SK-N-MC (cell line): Measurements from ENCODE around the gene HOXA1.
A peak's percentile ranks its signal among the peaks of the same experiment; 100 is the strongest.

ENCODE experiments used
- DNase-seq: peaks from one replicate; pipeline ENCODE4 v3.0.0-alpha.2; 2011; ENCODE audit warnings: low read depth, low spot score
- H3K27ac ChIP-seq: fragments of 200-600 bp; sonication (generic); 2 replicates; pipeline ENCODE4 v1.5.1; 2016; ENCODE audit warnings: mixed run types
- H3K36me3 ChIP-seq: fragments of 200-600 bp; sonication (generic); 2 replicates; pipeline ENCODE4 v1.6.1; 2017; ENCODE audit warnings: antibody characterized with exemption, low read length, mixed read lengths; ENCODE audit not compliant: insufficient read depth
- H3K4me3 ChIP-seq: fragments of 200-600 bp; sonication (generic); 2 replicates; pipeline ENCODE4 v1.5.1; 2016
- H3K9ac ChIP-seq: fragments of 200-600 bp; sonication (generic); 2 replicates; pipeline ENCODE4 v1.8.0; 2017; ENCODE audit warnings: mixed run types, mixed read lengths; ENCODE audit not compliant: insufficient read length
- H3K9me3 ChIP-seq: fragments of 200-600 bp; sonication (generic); 2 replicates; pipeline ENCODE4 v1.6.1; 2017; ENCODE audit warnings: low read depth, mild to moderate bottlenecking, antibody characterized with exemption, low read length, moderate library complexity, mixed read lengths
- EZH2 ChIP-seq: fragments of 200-600 bp; sonication (generic); IDR thresholded peaks from one replicate; pipeline ENCODE4 v1.6.1; 2017; ENCODE audit warnings: antibody characterized with exemption
- FOXP2 ChIP-seq: optimal IDR thresholded peaks from 2 replicates; pipeline ENCODE3; 2011; ENCODE audit warnings: mild to moderate bottlenecking, moderate library complexity; ENCODE audit not compliant: insufficient read depth; ENCODE audit errors: extremely low read length, control extremely low read depth
- POLR2AphosphoS5 ChIP-seq: IDR thresholded peaks from 2 replicates; pipeline ENCODE4 v1.6.1; 2012; ENCODE audit warnings: mild to moderate bottlenecking, low read depth, low read length, borderline replicate concordance

Gene HOXA1

DNA sequence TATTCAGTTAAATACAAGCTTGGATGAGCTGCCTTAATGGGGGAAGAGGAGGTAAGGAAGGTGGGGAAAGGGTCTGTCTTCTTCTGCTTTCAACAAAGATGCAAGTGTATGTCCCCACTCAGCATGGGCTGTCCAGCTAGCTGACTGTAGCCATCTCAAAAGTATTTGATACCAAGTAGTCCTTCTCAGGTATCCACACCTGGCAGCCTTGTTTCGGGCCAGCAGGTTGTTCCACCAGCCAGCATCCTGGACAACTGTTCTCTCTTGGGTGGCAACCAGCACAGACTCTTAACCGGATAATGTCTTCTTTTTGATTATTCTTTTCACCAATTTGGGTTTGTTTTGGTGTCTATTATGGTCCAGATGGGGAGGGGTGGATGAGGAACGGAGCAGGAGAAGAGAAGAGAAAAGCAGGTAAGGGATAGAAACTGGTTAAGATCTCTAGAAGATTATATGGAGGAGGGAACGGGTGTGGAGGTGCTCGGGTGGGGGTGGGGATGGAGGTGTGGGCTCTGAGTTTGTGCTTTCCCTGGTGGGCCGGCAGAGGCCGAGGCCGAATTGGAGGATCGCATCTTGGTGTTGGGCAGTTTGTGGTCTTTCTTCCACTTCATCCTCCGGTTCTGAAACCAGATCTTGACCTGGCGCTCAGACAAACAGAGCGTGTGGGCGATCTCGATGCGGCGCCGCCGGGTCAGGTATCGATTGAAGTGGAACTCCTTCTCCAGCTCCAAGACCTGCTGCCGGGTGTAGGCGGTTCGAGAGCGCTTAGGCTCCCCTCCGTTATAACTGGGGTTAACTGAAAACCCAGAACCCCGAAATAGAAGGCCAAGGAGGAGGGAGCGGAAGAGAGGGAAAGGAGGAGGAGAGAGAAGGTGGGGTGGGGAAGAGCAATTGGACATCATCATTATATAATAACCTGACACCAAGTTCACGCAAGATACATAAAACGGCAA lies 33.3 kb upstream of the HOXA1 start:
- Histone ChIP-seq H3K9ac (no peak overlapping the region), H3K9me3 (no peaks in the 10 kb centered on the region), H3K4me3 (no peak overlapping the region), H3K36me3 (no peaks in the 10 kb centered on the region), H3K27ac (no peak overlapping the region)
- TF ChIP-seq EZH2 (peak; percentile 8), FOXP2 (no peak)
- DNase-seq, result no peak

- H3K36me3 ChIP-seq, result no peaks in the 10 kb centered on the region
- H3K9ac ChIP-seq, result no peak overlapping the region
- H3K4me3 ChIP-seq, result no peak overlapping the region
- DNase-seq, result no peak
- no peak for TF ChIP-seq EZH2
- TF ChIP-seq POLR2AphosphoS5, result no peak
- no peak for TF ChIP-seq FOXP2
- no peaks in the 10 kb centered on the region for H3K9me3 ChIP-seq
- no peak overlapping the region for H3K27ac ChIP-seq
These were observed 32.2 kb upstream of the HOXA1 start for GRCh38 chr7:27128034-27128433.

DNA sequence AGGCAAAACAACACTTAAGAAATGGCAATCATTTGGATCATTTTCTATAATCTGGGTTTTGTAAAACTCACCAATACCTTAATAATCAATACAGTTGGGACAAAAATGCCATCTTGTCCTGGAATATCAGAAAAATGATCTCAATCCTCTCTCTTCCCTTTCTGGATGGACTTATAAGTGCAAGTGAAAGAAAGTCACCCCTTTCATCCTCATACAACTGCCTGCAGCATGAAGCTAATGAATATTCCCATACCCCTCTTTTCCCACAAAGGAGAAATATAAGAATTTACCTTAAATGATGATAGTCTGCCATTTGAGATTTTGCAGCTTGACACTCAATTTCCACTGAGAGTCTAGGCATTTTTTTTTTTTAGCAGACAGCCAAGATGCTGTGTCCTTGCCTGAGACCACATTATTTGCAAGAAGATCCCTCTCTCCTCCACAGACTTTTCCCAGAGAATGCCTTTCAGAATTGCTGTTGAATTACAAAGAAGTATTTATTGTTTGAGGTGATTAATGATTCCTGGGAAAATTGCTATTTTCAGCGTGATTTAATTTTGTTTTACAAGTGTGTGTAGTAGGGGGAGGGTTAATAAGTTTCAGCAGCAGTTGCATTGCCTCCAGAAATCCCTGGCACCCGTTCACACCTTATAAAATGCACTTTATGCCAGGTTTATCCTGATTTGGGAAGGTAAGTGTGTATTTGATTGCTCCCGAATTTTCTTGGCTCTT lies 31.0 kb upstream of the HOXA1 start:
- TF ChIP-seq FOXP2 (no peak), POLR2AphosphoS5 (no peak), EZH2 (no peak)
- Histone ChIP-seq H3K27ac (no peak overlapping the region), H3K9ac (no peak overlapping the region), H3K36me3 (no peaks in the 10 kb centered on the region), H3K4me3 (no peak overlapping the region), H3K9me3 (no peaks in the 10 kb centered on the region)
- no peak for DNase-seq

DNA sequence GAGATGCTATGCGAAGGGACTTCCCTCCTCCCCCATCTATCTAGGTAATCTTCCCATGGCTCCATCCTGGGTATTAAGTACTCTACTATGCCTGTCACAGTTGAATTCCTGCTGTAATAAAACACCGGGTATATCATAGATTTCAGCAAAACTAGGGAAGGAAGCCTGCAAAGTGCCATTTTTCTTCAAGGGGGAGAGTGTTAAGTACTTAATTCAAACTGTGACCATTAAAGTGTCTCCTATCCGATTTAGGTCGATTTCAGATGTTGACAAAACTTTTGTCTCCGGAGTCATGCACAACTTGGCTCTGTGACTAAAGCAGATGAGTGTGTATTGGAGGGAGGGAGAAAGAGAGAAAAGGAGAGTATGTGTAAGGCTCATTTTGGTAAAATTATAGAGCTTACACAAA lies 30.2 kb upstream of the HOXA1 start:
- Histone ChIP-seq H3K27ac (no peak overlapping the region), H3K36me3 (no peaks in the 10 kb centered on the region), H3K4me3 (no peak overlapping the region), H3K9me3 (no peaks in the 10 kb centered on the region), H3K9ac (no peak overlapping the region)
- no peak for DNase-seq
- no peak for TF ChIP-seq POLR2AphosphoS5
- TF ChIP-seq FOXP2, result no peak
- TF ChIP-seq EZH2, result no peak

- H3K9ac ChIP-seq, result no peak overlapping the region
- no peak overlapping the region for H3K4me3 ChIP-seq
- no peak for DNase-seq
- no peaks in the 10 kb centered on the region for H3K9me3 ChIP-seq
- H3K36me3 ChIP-seq, result no peaks in the 10 kb centered on the region
- no peak for TF ChIP-seq POLR2AphosphoS5
- TF ChIP-seq EZH2, result no peak
- no peak for TF ChIP-seq FOXP2
- H3K27ac ChIP-seq, result no peak overlapping the region
These were observed 29.3 kb upstream of the HOXA1 start for GRCh38 chr7:27124902-27125689.

DNA sequence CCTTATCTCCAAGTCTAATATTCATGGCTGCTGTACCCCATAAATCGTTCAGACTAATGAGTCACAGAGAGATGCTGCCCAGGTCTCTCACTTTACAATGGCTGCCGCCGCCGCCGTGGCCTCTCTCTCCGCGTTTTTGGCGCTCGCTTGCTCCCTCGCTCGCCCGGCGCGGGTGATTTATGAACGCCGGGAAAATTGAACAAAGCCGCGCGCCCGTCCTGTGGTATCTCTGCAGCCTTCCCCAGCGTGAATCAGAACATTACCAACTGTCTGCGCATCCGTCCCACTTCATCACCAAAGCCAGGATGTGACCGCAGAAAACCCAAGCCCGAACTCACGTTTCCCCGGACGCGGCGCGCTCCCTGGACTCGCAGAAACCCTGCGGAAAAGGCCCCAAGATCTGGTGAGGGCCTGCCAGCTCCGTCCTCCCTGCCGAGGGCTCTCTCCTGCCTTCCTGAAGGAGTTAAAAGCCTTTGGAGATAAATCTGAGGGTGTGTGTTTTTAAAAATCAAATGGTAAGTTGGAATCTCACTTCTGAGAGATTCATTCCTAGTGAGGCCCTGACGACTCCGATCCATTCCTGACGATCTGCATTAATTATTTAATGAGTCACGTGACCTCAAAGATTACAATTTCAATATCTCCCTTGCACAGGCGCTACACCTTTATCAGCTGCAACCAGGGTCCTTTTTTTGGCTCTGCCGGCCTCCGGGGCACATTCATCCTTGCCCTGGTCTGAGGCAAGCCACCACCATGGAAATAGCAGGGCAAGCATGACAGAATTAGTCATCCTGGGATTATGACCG lies 28.5 kb upstream of the HOXA1 start:
- TF ChIP-seq EZH2 (peak; percentile 44), FOXP2 (no peak)
- Histone ChIP-seq H3K9ac (no peak overlapping the region), H3K4me3 (no peak overlapping the region), H3K36me3 (no peaks in the 10 kb centered on the region), H3K9me3 (no peaks in the 10 kb centered on the region), H3K27ac (no peak overlapping the region)
- no peak for DNase-seq

DNA sequence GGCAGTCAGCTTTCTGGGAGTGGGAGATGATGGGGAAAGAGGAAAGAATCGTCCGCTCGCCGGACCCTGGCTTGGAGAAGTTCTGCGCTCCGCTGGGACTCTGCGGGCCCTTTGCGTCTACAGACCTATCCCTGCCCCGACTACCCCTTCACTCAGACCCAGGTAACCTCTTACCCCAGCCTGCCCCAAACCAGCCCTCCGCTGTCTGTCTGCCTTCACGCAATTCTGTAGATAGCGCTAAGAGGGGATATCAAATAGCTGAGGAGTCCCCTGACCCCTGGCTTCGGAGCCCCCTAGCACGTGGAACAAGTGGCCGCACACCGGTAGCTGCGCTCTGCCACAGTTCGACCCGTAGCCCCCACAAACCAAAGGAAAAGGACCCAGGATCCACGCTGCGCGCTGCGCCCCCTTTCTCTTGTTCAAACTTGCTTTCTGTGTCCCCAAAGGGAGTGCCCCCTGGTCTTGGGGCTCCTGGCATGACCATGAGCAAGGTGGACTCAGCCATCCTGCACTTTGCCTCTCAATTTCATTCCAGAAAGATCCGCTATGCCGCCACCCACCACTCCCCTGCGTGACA lies 27.8 kb upstream of the HOXA1 start:
- Histone ChIP-seq H3K9me3 (no peaks in the 10 kb centered on the region), H3K4me3 (no peak overlapping the region), H3K36me3 (no peaks in the 10 kb centered on the region), H3K27ac (no peak overlapping the region), H3K9ac (no peak overlapping the region)
- TF ChIP-seq FOXP2 (no peak), EZH2 (peak; percentile 36)
- no peak for DNase-seq
